Prostate gland (tissue), 2 donors: Measurements from ENCODE around the gene TBX18.

Source experiments
- POLR2A ChIP-seq: fragments of 450-650 bp; IDR thresholded peaks from one replicate; pipeline ENCODE4 v1.6.1; 2016; ENCODE audit warnings: antibody characterized with exemption, mild to moderate bottlenecking
- POLR2AphosphoS5 ChIP-seq: sonication (generic); formaldehyde crosslinking; IDR thresholded peaks from one replicate; pipeline ENCODE4 v1.6.1; 2017; ENCODE audit warnings: antibody characterized with exemption
- TF ChIP-seq, protein P1 (sequence below), 4 experiments: fragments of 200-600 bp in 2 of 4; fragments of 450-650 bp in 2 of 4; sonication (generic) in 2 of 4; IDR thresholded peaks; 1 replicate in 3 of 4; 2 replicates in 1 of 4; pipeline ENCODE4 v1.5.1; 2016 to 2019; ENCODE audit warnings: antibody characterized with exemption in 4 of 4, mild to moderate bottlenecking in 2 of 4, moderate library complexity in 2 of 4

DNA sequence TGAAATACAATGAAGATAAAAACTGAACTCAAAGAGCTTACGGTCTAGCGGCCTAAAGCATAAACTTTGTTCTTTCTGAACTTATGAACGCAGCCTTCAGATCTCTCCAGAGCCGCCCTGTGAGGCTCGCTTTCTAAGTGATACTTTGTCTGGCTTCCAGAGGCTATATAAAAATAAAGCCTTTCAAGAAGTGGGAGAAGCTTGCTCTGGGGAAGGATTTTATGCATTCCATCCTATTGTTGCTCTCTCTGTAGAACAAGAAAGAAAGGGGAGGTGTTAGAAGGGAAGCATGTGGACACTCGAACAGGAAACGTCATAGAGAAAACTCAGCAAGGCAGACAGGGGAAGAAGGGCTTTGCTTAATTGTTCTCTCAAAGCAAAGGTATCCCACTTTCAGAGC is 77.0 kb downstream of the TBX18 start:
- TF ChIP-seq, protein P1, sequence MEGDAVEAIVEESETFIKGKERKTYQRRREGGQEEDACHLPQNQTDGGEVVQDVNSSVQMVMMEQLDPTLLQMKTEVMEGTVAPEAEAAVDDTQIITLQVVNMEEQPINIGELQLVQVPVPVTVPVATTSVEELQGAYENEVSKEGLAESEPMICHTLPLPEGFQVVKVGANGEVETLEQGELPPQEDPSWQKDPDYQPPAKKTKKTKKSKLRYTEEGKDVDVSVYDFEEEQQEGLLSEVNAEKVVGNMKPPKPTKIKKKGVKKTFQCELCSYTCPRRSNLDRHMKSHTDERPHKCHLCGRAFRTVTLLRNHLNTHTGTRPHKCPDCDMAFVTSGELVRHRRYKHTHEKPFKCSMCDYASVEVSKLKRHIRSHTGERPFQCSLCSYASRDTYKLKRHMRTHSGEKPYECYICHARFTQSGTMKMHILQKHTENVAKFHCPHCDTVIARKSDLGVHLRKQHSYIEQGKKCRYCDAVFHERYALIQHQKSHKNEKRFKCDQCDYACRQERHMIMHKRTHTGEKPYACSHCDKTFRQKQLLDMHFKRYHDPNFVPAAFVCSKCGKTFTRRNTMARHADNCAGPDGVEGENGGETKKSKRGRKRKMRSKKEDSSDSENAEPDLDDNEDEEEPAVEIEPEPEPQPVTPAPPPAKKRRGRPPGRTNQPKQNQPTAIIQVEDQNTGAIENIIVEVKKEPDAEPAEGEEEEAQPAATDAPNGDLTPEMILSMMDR (IDR thresholded peaks at IDR 0.05), result no peak
- TF ChIP-seq POLR2AphosphoS5 (no peak), POLR2A (no peak)
